IPS-NIHi7 (cell line): ENCODE measurements around the gene BPGM.

ENCODE experiments used
- DNase-seq: peaks from one replicate; pipeline ENCODE4 v3.0.0; 2012; ENCODE audit warnings: mixed read lengths; ENCODE audit errors: extremely low spot score

BPGM gene

DNA sequence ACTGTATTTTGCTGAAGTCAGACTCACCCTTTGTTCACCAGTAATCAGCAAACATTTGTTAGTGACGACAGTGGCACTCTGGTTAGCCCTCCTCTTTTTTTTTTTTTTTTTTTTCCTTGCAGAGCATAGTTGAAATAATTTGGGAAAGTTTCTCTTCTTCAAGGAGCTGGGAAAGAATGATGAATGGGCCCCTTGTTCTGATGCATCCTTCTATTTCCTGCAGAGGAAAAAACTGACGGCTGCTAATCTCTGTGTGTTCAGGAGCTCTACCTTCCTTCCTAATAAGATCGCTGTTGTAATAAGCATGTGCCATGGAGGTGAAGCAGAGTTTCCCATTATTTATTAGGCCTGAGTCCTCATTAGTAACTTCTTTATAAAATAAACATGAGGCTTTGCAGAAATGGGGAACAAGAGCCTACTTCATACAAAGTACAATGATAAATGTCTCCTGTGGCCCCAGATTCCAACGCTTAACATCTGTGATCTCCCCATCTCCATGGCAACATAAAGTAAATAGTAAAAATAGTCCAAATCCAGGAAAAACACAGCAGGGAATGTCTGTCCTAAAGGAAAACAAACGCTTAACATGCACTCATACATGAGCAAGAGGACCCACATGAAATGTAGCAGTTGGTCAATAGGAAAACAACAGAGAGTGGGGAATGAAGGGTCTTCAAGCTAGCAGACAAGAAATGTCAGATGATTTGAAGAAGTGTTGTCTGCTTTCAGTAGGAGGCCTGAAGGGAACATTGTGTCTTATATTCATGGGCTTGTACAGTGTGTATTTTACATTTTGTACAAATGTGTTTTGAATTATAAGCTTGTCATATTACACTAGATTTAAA is 73.7 kb downstream of the BPGM start:
- DNase-seq, result no peak

DNA sequence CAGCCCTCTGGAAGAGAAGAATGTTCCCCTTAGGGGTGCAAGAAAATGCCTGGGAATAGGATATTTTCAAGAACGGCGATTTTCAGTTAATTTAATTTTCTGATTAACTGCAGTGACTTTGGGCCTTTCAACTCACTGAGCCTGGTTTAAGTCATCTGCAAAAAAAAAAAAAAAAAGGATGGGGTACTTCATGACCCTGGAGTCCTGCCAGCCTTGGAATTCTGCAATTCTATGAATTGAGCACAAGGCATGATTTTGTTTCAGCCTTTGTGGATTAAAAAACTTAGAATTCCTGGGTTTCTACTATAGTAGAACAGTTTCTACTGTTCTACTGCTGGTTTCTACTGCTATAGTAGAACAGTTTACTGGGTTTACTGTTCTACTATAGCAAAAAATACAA is 74.5 kb downstream of the BPGM start:
- no peak for DNase-seq

DNA sequence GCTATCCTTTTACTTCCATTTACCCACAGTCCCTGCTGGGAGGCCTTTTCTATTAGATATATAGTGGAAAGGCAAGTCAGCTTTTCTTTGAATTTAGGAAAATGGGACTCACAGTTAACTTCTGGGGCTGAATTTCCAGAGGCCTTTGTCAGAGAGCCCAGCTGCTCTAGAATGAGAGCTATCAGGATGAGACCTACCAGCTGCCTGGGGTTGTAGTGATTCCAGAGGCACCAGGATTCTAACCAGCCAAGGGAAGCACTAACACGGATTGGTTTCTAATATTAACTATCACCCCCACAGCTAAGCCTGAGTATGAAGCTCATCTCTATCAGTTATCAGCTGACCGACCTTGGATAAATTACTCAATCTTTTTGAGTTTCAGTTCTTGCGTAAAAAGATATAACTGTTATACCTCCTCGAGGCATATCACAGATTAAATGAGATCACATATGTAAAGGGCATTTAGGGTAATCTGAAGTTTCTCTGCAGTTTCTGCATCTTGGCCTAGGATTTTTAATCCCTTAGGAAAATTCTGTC is 76.2 kb downstream of the BPGM start:
- DNase-seq, result no peak

DNA sequence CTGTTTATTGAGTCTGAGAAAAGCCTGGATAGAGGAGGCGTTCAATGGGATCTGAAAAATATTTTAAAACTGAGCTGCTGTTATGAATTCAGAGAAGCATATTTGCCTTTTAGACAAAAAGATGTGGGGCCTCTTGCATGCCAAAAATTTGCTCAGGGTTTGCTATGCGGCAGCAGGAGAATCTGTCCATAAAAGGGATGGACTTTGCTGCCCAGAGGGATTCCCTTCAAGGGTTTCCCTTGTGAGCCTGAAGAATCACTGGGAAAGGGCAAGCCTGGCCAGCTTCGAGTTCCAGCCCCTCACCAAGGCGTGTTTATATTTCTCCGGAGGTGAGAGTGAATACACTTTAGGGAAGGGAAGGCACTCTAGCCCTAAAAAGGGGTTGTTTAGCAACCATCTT is 77.2 kb downstream of the BPGM start:
- no peak for DNase-seq

DNA sequence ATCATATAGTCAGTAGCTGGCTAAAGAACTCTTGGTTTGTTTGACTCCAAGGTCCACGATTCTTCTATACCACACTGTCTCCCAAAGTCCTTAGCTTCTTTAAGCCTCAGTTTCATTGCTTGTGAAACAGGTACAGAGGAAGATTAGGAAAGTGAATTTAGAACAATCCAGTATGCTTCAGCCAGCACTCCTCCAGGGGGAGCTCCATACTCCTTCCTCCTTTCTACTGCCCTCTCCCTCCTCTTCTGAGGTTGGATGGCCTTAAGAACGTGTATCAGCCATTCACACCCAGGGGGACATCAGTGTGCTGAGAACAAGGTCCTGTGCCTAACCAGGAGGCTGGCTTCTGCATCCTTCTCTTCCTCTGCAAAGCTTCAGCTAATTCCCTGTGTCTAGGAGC is 78.0 kb downstream of the BPGM start:
- DNase-seq, result peak; percentile 78

DNA sequence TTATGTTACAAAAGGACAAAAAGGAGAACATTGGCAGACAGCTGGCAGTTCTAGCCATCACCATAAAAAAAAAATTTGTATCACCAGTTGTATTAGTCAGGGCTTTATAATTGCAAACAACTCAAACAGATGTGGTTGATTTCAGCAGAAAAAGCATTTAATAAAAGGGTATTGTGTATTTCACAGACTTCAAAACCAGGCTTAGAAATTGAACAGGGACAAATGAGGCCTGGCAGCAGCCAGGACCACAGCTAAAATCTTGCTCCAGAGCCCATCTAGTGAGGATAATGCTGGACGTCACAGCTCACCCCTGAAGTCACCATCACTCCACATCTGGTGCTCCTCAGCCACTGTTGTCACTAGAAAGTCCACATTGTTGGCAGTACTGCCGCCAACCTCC is 79.9 kb downstream of the BPGM start:
- DNase-seq, result no peak

DNA sequence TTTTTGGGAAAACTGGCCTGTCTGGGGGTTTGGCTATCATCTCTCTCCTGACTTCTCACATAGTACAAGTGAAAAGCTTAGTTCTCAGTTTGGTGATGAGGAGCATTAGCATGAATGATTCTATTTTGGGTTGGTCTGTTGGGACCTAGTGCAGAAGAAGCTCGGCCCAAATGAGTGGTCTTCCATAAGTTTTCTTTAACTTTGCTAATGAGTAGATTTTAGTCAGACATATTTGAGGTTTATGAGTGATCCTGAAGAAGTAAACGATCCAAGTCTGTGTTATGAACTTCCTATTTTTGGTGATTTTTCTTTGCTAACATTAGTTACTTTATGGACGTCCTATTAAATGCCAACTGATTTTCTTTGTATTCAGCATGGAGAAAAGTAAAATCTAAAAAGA is 81.1 kb downstream of the BPGM start:
- no peak for DNase-seq
